ENCODE data around the gene RBFOX1.

The RBFOX1 gene

DNA sequence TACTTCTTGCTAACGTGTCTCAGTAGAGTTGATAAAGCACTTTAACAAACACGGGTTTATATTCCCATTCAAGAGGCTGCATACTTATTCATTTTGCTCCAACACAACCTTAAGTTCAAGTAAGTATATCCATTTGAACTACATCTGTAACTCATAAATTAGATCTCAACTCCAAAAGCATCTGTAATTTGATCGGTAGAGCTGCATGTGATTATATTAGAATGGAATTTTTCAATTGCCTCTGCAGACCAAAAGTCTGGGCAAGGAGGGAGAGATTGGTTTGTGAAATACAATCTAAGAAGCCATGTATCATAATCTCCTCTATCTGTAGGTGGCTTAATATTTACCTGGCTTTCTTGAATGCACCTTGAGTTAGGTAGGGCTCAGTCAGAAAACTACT lies 371.0 kb downstream of the RBFOX1 start:
- no peak for DNase-seq (ENCODE audit: low spot score)
- in situ Hi-C loops (cut with MboI; ENCODE audit: low sequenced_read_pairs, unreplicated experiment): no loop called here
- TF ChIP-seq, protein P1, sequence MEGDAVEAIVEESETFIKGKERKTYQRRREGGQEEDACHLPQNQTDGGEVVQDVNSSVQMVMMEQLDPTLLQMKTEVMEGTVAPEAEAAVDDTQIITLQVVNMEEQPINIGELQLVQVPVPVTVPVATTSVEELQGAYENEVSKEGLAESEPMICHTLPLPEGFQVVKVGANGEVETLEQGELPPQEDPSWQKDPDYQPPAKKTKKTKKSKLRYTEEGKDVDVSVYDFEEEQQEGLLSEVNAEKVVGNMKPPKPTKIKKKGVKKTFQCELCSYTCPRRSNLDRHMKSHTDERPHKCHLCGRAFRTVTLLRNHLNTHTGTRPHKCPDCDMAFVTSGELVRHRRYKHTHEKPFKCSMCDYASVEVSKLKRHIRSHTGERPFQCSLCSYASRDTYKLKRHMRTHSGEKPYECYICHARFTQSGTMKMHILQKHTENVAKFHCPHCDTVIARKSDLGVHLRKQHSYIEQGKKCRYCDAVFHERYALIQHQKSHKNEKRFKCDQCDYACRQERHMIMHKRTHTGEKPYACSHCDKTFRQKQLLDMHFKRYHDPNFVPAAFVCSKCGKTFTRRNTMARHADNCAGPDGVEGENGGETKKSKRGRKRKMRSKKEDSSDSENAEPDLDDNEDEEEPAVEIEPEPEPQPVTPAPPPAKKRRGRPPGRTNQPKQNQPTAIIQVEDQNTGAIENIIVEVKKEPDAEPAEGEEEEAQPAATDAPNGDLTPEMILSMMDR (IDR thresholded peaks at IDR 0.05; ENCODE audit: borderline replicate concordance, control extremely low read depth, extremely low read depth, insufficient read depth, missing control alignments): no peak

DNA sequence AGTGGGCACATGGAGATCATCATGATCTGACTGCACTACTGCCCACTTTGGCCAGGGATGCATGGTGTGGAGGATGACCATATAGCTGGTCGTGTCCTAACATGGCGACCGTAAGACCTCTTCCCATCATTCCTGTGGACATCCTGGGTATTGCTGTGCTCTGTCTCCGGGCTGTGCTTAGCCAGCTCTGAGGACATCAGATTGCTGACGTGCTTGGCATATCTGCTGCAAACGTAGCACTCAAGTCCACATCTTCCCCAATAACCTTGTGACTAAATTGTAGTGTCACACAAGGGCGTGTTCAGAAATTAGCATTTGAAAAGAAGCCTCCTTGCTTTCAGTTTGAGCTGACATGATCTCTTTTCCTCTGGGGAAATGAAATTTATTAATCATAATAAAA lies 373.2 kb downstream of the RBFOX1 start:
- TF ChIP-seq, protein P1 (IDR thresholded peaks at IDR 0.05; ENCODE audit: borderline replicate concordance, control extremely low read depth, extremely low read depth, insufficient read depth, missing control alignments): no peak
- in situ Hi-C loops (cut with MboI; ENCODE audit: low sequenced_read_pairs, unreplicated experiment): no loop called here
- no peak for DNase-seq (ENCODE audit: low spot score)

DNA sequence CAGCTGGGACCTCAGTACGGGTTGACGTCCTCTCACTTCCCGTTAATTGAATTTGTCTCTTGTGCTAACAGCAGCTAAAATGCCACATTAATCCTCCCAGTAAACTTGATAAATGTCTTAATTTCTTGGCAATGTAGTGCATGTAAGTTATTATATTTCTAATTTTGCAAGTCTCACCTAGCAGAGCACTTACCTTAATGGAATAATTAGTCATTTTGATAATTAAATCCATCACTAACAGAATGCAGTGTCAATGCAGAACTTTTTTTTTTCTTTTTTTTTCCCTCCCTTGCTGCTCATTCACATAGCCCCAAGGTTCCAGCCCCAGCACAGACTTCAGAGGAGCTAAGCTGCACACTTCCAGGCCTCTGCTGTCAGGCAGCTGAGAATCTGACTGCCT lies 376.5 kb downstream of the RBFOX1 start:
- in situ Hi-C loops (cut with MboI; ENCODE audit: low sequenced_read_pairs, unreplicated experiment): no loop called here
- TF ChIP-seq, protein P1 (IDR thresholded peaks at IDR 0.05; ENCODE audit: borderline replicate concordance, control extremely low read depth, extremely low read depth, insufficient read depth, missing control alignments): no peak
- no peak for DNase-seq (ENCODE audit: low spot score)

DNA sequence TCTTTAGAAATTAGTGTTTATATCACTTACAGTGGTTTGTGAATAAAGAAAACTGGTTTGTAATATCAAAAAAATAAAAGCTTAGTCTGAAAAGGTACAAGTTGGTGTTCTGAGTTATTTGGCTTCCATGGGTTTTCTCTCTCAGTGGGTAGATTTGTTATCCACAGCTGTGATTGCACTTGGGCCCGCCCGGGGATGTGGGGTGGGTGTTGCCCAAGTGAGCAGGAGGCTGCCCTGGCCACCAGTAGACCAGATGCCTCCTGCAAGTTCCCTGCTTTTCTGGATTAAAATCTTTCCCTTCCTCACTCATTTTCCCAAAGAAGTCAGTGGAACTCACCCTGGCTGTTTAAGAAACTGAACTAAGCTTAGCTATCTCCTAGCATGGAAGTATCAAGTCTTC lies 380.6 kb downstream of the RBFOX1 start:
- TF ChIP-seq, protein P1 (IDR thresholded peaks at IDR 0.05; ENCODE audit: borderline replicate concordance, control extremely low read depth, extremely low read depth, insufficient read depth, missing control alignments): no peak
- in situ Hi-C loops (cut with MboI; ENCODE audit: low sequenced_read_pairs, unreplicated experiment): no loop called here
- no peak for DNase-seq (ENCODE audit: low spot score)

DNA sequence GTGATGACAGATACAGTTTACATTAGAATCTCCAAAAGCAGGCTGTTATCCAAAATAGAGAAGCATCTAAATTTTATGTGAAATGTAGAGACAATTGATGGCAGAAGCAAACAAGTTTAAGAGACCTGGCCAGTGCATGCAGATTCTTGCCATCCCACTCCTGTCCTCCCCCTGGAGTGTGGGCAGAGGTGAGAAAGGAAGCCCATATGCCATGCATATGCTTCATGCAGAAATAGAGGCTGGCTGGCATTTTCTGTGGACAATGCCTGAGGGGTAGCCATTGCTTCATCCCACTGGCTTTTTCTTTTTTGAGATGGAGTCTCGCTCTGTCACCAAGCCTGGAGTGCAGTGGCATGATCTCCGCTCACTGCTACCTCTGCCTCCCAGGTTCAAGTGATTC lies 382.1 kb downstream of the RBFOX1 start:
- in situ Hi-C loops (cut with MboI; ENCODE audit: low sequenced_read_pairs, unreplicated experiment): no loop called here
- TF ChIP-seq, protein P1 (IDR thresholded peaks at IDR 0.05; ENCODE audit: borderline replicate concordance, control extremely low read depth, extremely low read depth, insufficient read depth, missing control alignments): no peak
- DNase-seq (ENCODE audit: low spot score): no peak

DNA sequence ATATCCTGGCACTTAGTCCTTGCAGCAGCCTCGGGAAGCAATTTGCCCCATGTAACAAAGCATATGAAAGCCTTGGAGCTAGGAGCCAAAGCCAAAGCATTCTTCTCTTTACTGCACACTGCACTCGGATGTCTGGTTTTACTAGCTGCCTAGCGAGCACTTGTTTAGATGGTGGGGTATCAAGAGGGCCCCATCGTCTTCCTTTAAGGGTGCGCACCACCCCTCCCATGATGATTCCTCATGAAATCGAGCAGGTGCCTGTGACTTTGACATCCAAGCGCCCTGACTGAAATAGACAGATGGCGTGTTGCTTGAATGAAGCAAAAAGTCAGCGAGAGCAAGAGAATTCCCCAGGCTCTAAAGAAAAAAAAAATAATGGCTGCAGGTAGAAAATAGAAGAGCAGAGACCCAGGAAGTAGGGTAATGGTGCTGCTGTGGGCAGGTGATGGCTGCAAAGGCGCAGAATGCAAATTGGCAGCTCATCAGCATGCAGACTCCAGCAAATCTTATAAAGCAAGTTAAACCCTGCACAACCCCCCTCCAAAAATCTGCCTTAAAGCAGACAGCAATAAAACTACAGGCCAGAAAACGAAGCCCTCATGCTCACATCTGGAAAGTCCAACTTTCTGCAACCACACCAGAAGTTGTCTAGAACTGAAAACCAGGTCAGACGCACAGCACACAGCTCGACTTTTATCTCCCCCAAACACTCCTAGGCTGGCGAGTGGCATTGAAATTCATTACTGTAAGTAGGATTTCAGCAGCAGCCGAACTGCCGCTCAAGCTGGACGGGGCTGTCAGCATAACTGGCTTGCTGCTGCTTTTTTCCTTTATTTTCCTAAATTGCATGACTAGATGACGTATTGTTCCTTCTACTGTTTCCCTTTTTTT lies 384.3 kb downstream of the RBFOX1 start:
- in situ Hi-C loops (cut with MboI; ENCODE audit: low sequenced_read_pairs, unreplicated experiment): no loop called here
- DNase-seq (ENCODE audit: low spot score): no peak
- TF ChIP-seq, protein P1 (IDR thresholded peaks at IDR 0.05; ENCODE audit: borderline replicate concordance, control extremely low read depth, extremely low read depth, insufficient read depth, missing control alignments): no peak
